Kidney (tissue), 14 donors: ENCODE measurements around the gene GRM3. TPM values are rescaled to one million over a fixed set of nuclear protein-coding genes. Genes with fewer than 3 reads are reported as not detected.

Experiments used
- DNase-seq, 5 donors: peaks; one replicate each; pipeline ENCODE4 v3.0.0-alpha.2; 2013 to 2020
- FAIRE-seq: peaks from 2 replicates; lab custom pipeline; 2012; peaks lifted over from hg19 to GRCh38; lab: Jason Lieb, UNC
- H3K27ac ChIP-seq, 2 donors: one replicate each; pipeline ENCODE4 v1.7.0; 2013; ENCODE audit warnings: low read depth in 2 of 2, low read length in 2 of 2, inconsistent platforms in 1 of 2
- H3K27me3 ChIP-seq: one replicate; pipeline ENCODE4 v1.7.1; 2013; ENCODE audit warnings: low read length, inconsistent platforms; ENCODE audit not compliant: control insufficient read depth, insufficient read depth
- H3K36me3 ChIP-seq, 3 donors: one replicate each; pipeline versions ENCODE4 v1.7.0 to v1.7.1; 2013; ENCODE audit warnings: low read length in 3 of 3, control low read depth in 1 of 3, inconsistent platforms in 1 of 3; ENCODE audit not compliant: insufficient read depth in 3 of 3, control insufficient read depth in 2 of 3
- H3K4me1 ChIP-seq, 3 donors: one replicate each; pipeline versions ENCODE4 v1.7.0 to v1.7.1; 2013; ENCODE audit warnings: low read length in 3 of 3, inconsistent platforms in 1 of 3, low read depth in 1 of 3; ENCODE audit not compliant: control insufficient read depth in 2 of 3, insufficient read depth in 2 of 3
- H3K4me3 ChIP-seq, 3 donors: one replicate each; pipeline versions ENCODE4 v1.7.0 to v1.8.1; 2013; ENCODE audit warnings: low read length in 3 of 3, control low read depth in 1 of 3, inconsistent platforms in 1 of 3
- H3K9ac ChIP-seq, 3 donors: one replicate each; pipeline versions ENCODE4 v1.7.0 to v1.7.1; 2013; ENCODE audit warnings: low read length in 3 of 3, control low read depth in 1 of 3, inconsistent platforms in 1 of 3
- H3K9me3 ChIP-seq, 3 donors: one replicate each; pipeline versions ENCODE4 v1.7.0 to v1.7.1; 2013; ENCODE audit warnings: low read length in 3 of 3, control low read depth in 1 of 3, inconsistent platforms in 1 of 3; ENCODE audit not compliant: control insufficient read depth in 2 of 3, insufficient read depth in 1 of 3
- intact Hi-C: fragments of 100-400 bp; cut with DNase I; formaldehyde crosslinking; loops from one replicate; pipeline ENCODE4 v1.11.1; 2022
- polyA plus RNA-seq: library from polyadenylated mRNA; stranded (reverse); fragments of 350-450 nt; fragmentation: Illumina TruSeq; extraction: RNeasy Lipid Tissue Mini Kit (QIAGEN cat#74804); gene quantifications from one replicate; pipeline ENCODE4 v1.2.3, GENCODE V29; 2014; ENCODE audit warnings: low read depth, low replicate concordance; ENCODE audit not compliant: insufficient read depth
- total RNA-seq: library from RNA; stranded (reverse); fragmentation: NEBNext Ultra II Directional; extraction: Animal tissue kit (Norgen Biotek cat#: 25700); gene quantifications from one replicate; pipeline ENCODE4 v1.2.1, GENCODE V29; 2021
- TF ChIP-seq, protein P1 (sequence below): IDR thresholded peaks from 3 replicates; pipeline ENCODE4 v1.5.1; 2012; ENCODE audit warnings: mild to moderate bottlenecking, moderate library complexity, borderline replicate concordance; ENCODE audit not compliant: insufficient read depth; ENCODE audit errors: extremely low read depth
- donor health status: control.
- donor health status: control.
- donor health status: control.
- donor health status: control.
- donor health status: control.
- donor health status: DM: yes; HTN: yes; CAD: no.
- donor health status: Normal renal cell carcinoma (clear cell type).

Gene GRM3
- total and polyA plus RNA-seq, 2 donors from 2014 or later, result not detected

- Histone ChIP-seq H3K4me1 (no peaks in the 10 kb centered on the region), H3K9me3 (no peaks in the 10 kb centered on the region), H3K4me3 (no peak overlapping the region), H3K27ac (no peak overlapping the region), H3K36me3 (no peaks in the 10 kb centered on the region), H3K9ac (no peak overlapping the region), H3K27me3 (no peaks in the 10 kb centered on the region)
- intact Hi-C loops, result no loop called here
- DNase-seq (no peak), FAIRE-seq (no peak)
- TF ChIP-seq, protein P1, sequence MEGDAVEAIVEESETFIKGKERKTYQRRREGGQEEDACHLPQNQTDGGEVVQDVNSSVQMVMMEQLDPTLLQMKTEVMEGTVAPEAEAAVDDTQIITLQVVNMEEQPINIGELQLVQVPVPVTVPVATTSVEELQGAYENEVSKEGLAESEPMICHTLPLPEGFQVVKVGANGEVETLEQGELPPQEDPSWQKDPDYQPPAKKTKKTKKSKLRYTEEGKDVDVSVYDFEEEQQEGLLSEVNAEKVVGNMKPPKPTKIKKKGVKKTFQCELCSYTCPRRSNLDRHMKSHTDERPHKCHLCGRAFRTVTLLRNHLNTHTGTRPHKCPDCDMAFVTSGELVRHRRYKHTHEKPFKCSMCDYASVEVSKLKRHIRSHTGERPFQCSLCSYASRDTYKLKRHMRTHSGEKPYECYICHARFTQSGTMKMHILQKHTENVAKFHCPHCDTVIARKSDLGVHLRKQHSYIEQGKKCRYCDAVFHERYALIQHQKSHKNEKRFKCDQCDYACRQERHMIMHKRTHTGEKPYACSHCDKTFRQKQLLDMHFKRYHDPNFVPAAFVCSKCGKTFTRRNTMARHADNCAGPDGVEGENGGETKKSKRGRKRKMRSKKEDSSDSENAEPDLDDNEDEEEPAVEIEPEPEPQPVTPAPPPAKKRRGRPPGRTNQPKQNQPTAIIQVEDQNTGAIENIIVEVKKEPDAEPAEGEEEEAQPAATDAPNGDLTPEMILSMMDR, result no peak
Observed at GRCh38 chr7:86768967-86769760, 125.5 kb downstream of the GRM3 start.

DNA sequence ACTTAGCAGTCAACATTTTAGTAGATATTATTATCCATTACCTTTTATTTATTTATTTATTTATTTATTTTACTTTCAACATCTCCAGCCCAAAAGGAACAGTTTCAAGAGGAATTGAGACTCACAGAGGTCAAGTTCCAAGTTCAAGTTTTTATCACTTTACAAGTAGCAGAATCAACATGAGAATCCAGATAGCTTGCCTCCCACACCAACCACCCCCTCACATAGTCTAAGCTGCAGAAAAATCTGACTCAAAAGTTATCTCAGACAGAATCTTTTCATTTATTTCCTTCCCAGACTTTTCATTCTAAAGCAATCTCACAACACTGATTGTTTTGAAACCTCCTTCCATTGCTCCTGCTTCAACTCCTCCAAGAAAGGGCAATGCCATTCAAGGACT, 129.6 kb downstream of the GRM3 start:
- Histone ChIP-seq H3K9me3 (no peaks in the 10 kb centered on the region), H3K27me3 (no peaks in the 10 kb centered on the region), H3K27ac (no peak overlapping the region), H3K4me1 (no peaks in the 10 kb centered on the region), H3K9ac (no peak overlapping the region), H3K4me3 (no peak overlapping the region), H3K36me3 (no peaks in the 10 kb centered on the region)
- TF ChIP-seq, protein P1, result no peak
- no peak for DNase-seq
- no peak for FAIRE-seq
- intact Hi-C loops, result no loop called here

DNA sequence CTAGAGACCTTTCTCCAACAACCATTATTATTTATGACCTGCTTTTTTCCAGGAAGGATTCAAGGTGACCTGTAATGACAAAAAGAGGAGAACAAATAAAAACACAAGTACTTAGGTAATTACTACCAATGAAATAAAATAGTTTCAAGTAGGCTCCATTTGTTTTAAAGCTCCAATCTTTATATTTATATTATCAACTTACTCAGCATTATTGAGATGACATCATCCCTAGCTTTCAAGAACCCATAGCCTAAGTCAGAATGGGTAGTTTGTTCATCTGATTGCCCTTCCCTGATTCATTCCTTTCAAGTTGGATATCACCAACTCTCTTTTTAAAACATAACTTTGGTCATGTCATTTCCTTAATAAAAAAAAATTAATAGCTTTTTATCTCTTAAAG, 131.5 kb downstream of the GRM3 start:
- Histone ChIP-seq H3K27me3 (no peaks in the 10 kb centered on the region), H3K4me3 (no peak overlapping the region), H3K4me1 (no peaks in the 10 kb centered on the region), H3K9ac (no peak overlapping the region), H3K36me3 (no peaks in the 10 kb centered on the region), H3K9me3 (no peaks in the 10 kb centered on the region), H3K27ac (no peak overlapping the region)
- TF ChIP-seq, protein P1, result no peak
- intact Hi-C loops, result no loop called here
- DNase-seq, result no peak
- no peak for FAIRE-seq
